Epithelial cell of proximal tubule (primary cell): ENCODE results near the gene MYG1. TPM values are rescaled to one million over a fixed set of nuclear protein-coding genes. Genes with fewer than 3 reads are reported as not detected.

ENCODE experiments used
- DNase-seq: peaks from one replicate; pipeline ENCODE4 v3.0.0-alpha.2; 2011; ENCODE audit warnings: low read depth
- H3K4me3 ChIP-seq: 2 replicates; pipeline ENCODE4 v1.5.1; 2011; ENCODE audit warnings: low read depth, mild to moderate bottlenecking, low read length
- CTCF ChIP-seq: conservative IDR thresholded peaks from 2 replicates; pipeline ENCODE4 v1.5.1; 2012; ENCODE audit warnings: low read depth, mild to moderate bottlenecking, low read length
- total RNA-seq: library from RNA; depleted of rRNA; stranded (reverse); fragments of >200 nt; gene quantifications from 2 replicates; pipeline ENCODE4 v1.2.3, GENCODE V29; 2015

Gene MYG1
- total RNA-seq, 1 donor from 2014 or later = 70.9 TPM

GRCh38 chr12:53338017-53338416 lies 38.5 kb downstream of the MYG1 start:
- no peak for DNase-seq
- no peak overlapping the region for H3K4me3 ChIP-seq
- TF ChIP-seq CTCF = no peak

- H3K4me3 ChIP-seq = no peak overlapping the region
- no peak for TF ChIP-seq CTCF
- DNase-seq = no peak
Measured at GRCh38 chr12:53338916-53339315, 39.4 kb downstream of the MYG1 start.

- no peak for TF ChIP-seq CTCF
- no peak overlapping the region for H3K4me3 ChIP-seq
- DNase-seq = no peak
Measured at GRCh38 chr12:53340398-53340797, 40.9 kb downstream of the MYG1 start.

- no peak overlapping the region for H3K4me3 ChIP-seq
- no peak for DNase-seq
- TF ChIP-seq CTCF = no peak
Measured at GRCh38 chr12:53343449-53343848, 44.0 kb downstream of the MYG1 start.

- DNase-seq = no peak
- no peak overlapping the region for H3K4me3 ChIP-seq
- no peak for TF ChIP-seq CTCF
Measured at GRCh38 chr12:53343969-53344368, 44.5 kb downstream of the MYG1 start.

GRCh38 chr12:53344487-53344823 lies 45.0 kb downstream of the MYG1 start:
- H3K4me3 ChIP-seq = peak overlapping the region; percentile 74
- no peak for TF ChIP-seq CTCF
- DNase-seq = no peak

- H3K4me3 ChIP-seq = peak overlapping the region; percentile 74
- DNase-seq = no peak
- peak; percentile 83 for TF ChIP-seq CTCF
Measured at GRCh38 chr12:53344824-53345485, 45.5 kb downstream of the MYG1 start.
